GM19043 (cell line): ENCODE measurements around the gene CELSR1.

Source experiments
- ATAC-seq: cut with Tn5 transposase; IDR thresholded peaks from one replicate; pipeline ENCODE4 v1.9.1; 2021; ENCODE audit warnings: low read depth; ENCODE audit not compliant: unreplicated experiment

CELSR1 gene

GRCh38 chr22:46557736-46558480, 20.5 kb upstream of the CELSR1 start:
- ATAC-seq: no peak

- ATAC-seq: no peak
Observed at GRCh38 chr22:46556775-46557174, 19.4 kb upstream of the CELSR1 start.

- no peak for ATAC-seq
Observed at GRCh38 chr22:46553189-46553588, 15.8 kb upstream of the CELSR1 start.

- no peak for ATAC-seq
Observed at GRCh38 chr22:46551996-46552395, 14.6 kb upstream of the CELSR1 start.

- ATAC-seq: no peak
Observed at GRCh38 chr22:46551321-46551720, 13.9 kb upstream of the CELSR1 start.

GRCh38 chr22:46549971-46550641, 12.7 kb upstream of the CELSR1 start:
- no peak for ATAC-seq

GRCh38 chr22:46549563-46549840, 12.1 kb upstream of the CELSR1 start:
- no peak for ATAC-seq

GRCh38 chr22:46547883-46548244, 10.4 kb upstream of the CELSR1 start:
- ATAC-seq: no peak

- no peak for ATAC-seq
Observed at GRCh38 chr22:46547179-46547882, 9.9 kb upstream of the CELSR1 start.

- ATAC-seq: no peak
Observed at GRCh38 chr22:46546466-46547178, 9.2 kb upstream of the CELSR1 start.

GRCh38 chr22:46545086-46545792, 7.8 kb upstream of the CELSR1 start:
- no peak for ATAC-seq

GRCh38 chr22:46542011-46542985, 4.9 kb upstream of the CELSR1 start:
- ATAC-seq: no peak

GRCh38 chr22:46541536-46541935, 4.1 kb upstream of the CELSR1 start:
- no peak for ATAC-seq

- ATAC-seq: no peak
Observed at GRCh38 chr22:46540874-46541273, 3.5 kb upstream of the CELSR1 start.

- ATAC-seq: no peak
Observed at GRCh38 chr22:46539169-46539568, 1.7 kb upstream of the CELSR1 start.

- ATAC-seq: no peak
Observed at GRCh38 chr22:46538814-46539160, 1.4 kb upstream of the CELSR1 start.

- ATAC-seq: no peak
Observed at GRCh38 chr22:46537946-46538813, 760 bp upstream of the CELSR1 start.

- no peak for ATAC-seq
Observed at GRCh38 chr22:46536537-46537224, 739 bp downstream of the CELSR1 start.
